Neural progenitor cell (in vitro differentiated cells): Measurements from ENCODE around the gene SERPINI1.

Experiments used
- EZH2 ChIP-seq: fragments of 200-600 bp; sonication (generic); IDR thresholded peaks from 2 replicates; pipeline ENCODE4 v1.6.1; 2017; ENCODE audit warnings: antibody characterized with exemption, mild to moderate bottlenecking, moderate library complexity
- EZH2phosphoT487 ChIP-seq: fragments of 200-600 bp; sonication (generic); IDR thresholded peaks from 2 replicates; pipeline ENCODE4 v1.6.1; 2017; ENCODE audit warnings: antibody characterized with exemption
- TF ChIP-seq, protein P1 (sequence below): fragments of 200-600 bp; sonication (generic); IDR thresholded peaks from 2 replicates; pipeline ENCODE4 v1.5.1; 2017; ENCODE audit warnings: antibody characterized with exemption, mild to moderate bottlenecking

DNA sequence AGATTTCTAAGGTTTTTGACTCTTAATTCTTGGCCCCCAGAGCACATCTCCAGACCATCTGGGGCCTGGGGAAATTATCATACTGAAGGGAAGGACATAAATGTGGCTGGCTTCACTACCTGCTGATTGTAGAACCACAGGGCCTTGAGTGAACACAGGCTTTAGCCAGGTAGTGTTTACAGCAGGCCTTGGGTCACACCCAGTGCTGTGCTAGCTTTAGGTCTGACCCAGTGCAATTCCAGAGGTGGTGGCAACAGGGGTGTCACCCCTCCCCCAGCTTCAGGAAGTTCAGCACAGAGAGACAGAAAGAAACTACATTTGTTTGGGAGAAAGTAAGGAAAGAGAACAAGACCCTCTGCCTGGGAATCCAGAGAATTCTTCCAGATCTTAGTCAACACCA lies 25.0 kb upstream of the SERPINI1 start:
- TF ChIP-seq, protein P1, sequence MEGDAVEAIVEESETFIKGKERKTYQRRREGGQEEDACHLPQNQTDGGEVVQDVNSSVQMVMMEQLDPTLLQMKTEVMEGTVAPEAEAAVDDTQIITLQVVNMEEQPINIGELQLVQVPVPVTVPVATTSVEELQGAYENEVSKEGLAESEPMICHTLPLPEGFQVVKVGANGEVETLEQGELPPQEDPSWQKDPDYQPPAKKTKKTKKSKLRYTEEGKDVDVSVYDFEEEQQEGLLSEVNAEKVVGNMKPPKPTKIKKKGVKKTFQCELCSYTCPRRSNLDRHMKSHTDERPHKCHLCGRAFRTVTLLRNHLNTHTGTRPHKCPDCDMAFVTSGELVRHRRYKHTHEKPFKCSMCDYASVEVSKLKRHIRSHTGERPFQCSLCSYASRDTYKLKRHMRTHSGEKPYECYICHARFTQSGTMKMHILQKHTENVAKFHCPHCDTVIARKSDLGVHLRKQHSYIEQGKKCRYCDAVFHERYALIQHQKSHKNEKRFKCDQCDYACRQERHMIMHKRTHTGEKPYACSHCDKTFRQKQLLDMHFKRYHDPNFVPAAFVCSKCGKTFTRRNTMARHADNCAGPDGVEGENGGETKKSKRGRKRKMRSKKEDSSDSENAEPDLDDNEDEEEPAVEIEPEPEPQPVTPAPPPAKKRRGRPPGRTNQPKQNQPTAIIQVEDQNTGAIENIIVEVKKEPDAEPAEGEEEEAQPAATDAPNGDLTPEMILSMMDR: no peak
- no peak for TF ChIP-seq EZH2
- TF ChIP-seq EZH2phosphoT487: no peak
